GM18505 (cell line): ENCODE measurements around the gene VRK3.

Experiments used
- ATAC-seq: cut with Tn5 transposase; IDR thresholded peaks from one replicate; pipeline ENCODE4 v1.9.1; 2021; ENCODE audit not compliant: unreplicated experiment
- POLR2A ChIP-seq: IDR thresholded peaks from 4 replicates; pipeline ENCODE4 v1.6.1; 2011; ENCODE audit warnings: borderline replicate concordance; ENCODE audit not compliant: insufficient read depth, insufficient read length; ENCODE audit errors: extremely low read depth

VRK3 gene

DNA sequence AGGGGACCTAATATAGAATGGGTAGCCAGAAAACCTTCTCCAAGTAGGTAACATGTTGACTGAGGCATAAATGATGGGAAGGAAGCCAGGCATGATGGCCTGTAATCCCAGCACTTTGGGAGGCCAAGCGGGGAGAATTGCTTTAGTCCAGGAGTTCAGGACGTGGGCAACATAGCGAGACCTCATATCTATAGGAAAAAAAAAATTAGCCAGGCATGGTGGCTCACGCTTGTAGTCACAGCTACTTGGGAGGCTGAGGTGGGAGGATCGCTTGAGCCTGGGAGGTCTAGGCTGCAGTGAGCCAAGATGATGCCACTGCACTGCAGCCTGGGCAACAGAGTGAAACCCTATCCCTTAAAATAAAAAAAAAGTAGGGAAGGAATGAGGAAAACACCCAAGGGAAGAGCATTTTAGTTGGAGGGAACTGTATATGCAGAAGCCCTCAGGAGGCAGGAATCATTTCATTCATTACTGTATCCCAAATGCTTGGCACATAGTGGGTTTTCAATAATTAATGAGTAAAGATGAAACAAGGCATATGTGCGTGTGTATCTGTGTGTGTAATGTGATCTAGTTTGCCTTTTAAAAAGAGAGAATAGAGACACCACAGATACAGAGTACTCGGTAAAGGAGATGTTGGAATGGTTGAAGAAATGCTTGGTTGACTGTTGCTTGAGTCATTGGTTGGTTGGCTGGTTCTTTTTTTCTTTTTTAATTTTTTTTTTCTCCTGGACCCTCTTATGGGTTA lies 93.7 kb downstream of the VRK3 start:
- no peak for ATAC-seq

DNA sequence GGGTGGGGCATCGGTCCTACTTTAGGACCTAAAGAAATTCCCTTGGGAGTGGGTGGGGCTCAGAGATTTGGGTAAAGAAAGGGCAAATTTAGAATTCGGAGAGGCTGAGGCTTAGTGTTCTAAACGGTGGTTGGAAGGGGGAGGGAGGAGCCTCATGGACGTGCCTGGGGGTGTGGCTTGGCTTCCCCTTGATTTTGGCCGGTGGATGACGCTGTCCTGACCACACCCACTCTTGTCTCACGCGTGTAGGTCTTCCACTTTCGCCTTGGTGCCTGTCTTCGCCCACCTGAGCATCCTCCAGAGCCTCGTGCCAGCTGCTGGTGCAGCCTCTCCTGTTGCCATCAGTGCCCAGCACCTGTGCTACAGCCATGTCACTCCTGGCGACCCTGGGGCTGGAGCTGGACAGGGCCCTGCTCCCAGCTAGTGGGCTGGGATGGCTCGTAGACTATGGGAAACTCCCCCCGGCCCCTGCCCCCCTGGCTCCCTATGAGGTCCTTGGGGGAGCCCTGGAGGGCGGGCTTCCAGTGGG lies 94.6 kb downstream of the VRK3 start:
- ATAC-seq: no peak
- peak; percentile 50 for TF ChIP-seq POLR2A

More for the DNA sequence above, 93.7 kb downstream of the VRK3 start:
- TF ChIP-seq POLR2A: peak; percentile 39

DNA sequence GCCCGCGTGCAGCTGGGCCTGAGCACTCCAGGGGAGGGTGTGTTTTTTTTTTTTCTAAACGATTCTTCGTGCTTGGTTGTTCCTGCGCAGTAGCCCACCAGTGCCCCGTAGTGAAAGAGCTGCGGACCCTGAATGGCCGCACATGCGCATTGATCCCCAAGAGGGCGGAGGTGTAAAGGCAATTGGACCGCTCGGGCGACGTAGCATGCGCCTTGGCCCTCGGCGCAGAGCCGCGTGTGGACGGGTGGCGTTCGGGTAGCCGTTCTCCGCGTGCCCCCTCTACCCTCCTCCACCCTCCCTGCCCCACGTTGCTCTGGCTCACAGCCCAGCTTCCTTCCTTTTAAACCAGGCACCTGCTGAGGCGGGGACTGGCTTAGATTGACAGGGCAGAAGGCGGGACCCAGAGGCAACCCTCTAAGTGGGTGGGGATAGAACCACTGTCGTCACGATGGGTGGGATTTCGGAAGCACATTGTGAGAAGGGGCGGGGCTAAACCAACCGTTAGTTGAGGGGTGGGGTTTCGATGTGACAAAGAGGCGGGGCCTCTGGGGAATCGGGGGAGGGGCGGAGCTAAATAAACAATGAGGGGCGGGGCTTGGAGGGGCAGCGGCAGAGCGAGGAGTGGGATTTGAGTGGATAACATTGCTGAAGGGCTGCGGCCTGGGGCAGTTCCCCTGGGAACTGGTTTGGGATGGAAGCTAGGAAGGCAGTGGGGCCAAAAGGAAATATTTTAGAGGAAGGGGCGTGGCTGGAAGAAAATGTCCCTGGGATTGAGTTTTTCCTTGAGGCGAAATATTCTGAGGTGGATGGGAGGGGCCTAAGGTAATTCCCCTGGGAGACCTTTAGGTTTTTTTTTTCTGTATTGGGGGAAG lies 95.3 kb downstream of the VRK3 start:
- TF ChIP-seq POLR2A: peak; percentile 91
- ATAC-seq: peak; percentile 55

DNA sequence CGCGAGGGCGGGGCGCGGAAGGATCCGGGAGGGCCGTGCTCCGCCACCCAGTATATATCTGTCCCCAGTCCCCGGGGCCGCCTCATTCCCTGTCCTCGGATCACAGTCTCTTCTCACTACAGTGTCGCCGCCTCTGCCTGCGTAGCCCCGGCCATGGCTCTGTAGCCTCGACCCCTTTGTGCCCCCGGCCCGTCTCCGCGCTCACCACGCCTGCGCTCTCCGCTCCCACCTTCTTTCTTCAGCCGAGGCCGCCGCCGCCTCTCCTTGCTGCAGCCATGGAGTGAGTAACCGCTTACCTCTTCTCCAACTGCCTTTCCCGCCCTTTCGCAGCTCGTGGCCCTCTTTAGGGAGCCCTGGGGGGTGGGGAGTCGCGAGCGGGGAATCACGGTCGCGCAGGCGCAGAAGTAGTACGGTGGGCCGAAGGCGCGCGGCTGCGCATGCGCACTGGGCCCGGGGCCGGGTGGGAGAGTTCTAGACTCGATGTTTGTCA lies 96.0 kb downstream of the VRK3 start, which contains the start of the genes ATF5 and NUP62:
Gene ATF5, plus strand, starts transcription at position 85 of the 490 bp plus-strand sequence. CDS start 1,646 bp downstream, outside the sequence.
Gene NUP62, minus strand, starts transcription at position 384 of the 490 bp plus-strand sequence. CDS start 19,697 bp downstream, outside the sequence.
- peak; percentile 40 for ATAC-seq

DNA sequence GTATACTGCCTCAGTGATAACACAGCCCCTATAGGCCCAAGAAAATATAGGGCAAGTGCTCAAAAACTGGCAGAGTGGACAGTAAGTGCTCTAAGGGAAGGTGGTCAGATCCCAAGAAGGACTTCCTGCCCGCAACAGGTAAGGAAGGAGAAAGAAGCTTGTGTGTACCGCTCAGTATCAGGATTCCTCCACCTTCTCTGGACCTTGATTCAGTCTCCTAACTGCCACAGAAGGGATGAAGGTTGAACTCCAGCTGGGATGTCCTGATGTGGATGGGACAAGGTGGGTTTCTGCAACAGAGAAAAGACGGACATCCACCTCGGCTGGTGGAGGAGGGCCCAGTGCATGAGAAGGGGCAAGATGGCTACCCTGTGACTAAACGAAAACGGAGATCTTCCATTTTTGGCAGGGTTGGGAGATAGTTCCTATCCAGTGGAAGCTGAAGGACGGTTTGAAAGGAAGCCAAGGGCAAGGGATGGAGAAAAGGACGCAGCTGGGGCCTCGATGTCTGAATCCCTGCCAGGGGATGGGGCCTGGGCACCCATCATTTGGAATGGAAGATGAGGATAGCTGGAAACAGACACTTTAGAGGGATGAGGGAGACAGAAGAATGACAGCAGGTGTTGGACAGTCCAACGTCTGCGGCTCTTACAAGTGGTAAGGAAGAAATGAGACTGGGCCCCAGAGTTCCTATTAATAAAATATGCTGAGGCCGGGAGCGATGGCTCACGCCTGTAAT lies 97.5 kb downstream of the VRK3 start:
- ATAC-seq: no peak
- no peak for TF ChIP-seq POLR2A

More for the DNA sequence above, 96.0 kb downstream of the VRK3 start, which contains the start of the genes ATF5 and NUP62:
- peak; percentile 98 for TF ChIP-seq POLR2A

DNA sequence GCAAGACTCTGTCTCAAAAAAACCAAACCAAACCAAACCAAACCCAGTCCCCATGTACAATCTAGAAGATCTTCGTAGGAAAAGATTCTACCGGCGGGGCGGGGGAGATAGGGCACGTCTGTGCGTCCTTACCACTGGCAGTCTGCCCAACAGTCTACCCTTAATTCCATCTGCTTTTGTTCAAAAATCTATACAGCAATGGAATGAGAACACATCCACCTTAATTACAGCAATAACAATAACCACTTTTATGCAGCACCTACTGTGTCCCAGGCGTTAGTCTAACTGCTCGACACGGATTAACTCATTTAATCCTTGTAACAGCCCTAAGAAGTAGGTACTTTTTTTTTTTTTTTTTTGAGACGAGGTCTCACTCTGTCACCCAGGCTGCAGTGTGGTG lies 98.7 kb downstream of the VRK3 start:
- no peak for ATAC-seq
- TF ChIP-seq POLR2A: no peak
